ENCODE data around the gene VTCN1.

- TF ChIP-seq POLR2A (IDR thresholded peaks at IDR 0.05) = no peak
- TF ChIP-seq, protein P1, sequence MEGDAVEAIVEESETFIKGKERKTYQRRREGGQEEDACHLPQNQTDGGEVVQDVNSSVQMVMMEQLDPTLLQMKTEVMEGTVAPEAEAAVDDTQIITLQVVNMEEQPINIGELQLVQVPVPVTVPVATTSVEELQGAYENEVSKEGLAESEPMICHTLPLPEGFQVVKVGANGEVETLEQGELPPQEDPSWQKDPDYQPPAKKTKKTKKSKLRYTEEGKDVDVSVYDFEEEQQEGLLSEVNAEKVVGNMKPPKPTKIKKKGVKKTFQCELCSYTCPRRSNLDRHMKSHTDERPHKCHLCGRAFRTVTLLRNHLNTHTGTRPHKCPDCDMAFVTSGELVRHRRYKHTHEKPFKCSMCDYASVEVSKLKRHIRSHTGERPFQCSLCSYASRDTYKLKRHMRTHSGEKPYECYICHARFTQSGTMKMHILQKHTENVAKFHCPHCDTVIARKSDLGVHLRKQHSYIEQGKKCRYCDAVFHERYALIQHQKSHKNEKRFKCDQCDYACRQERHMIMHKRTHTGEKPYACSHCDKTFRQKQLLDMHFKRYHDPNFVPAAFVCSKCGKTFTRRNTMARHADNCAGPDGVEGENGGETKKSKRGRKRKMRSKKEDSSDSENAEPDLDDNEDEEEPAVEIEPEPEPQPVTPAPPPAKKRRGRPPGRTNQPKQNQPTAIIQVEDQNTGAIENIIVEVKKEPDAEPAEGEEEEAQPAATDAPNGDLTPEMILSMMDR (IDR thresholded peaks at IDR 0.05) = no peak
Measured at GRCh38 chr1:117215019-117215418, 4.3 kb upstream of the VTCN1 start.
